HCT116 (cell line): ENCODE data around the gene C1QBP. TPM values are rescaled to one million over a fixed set of nuclear protein-coding genes. Genes with fewer than 3 reads are reported as not detected.

Experiments used
- ATAC-seq: fragments of 200-7000 bp; cut with Tn5 transposase; 2 replicates; pipeline ENCODE4 v1.9.1; 2020; ENCODE audit warnings: mild to moderate bottlenecking, moderate library complexity
- BruUV-seq: library from RNA; stranded (reverse); fragments of 400-500 nt; replicated peaks from 2 replicates; lab custom pipeline; 2021; lab: Mats Ljungman, UMichigan
- CTCF ChIA-PET: fragments of 300-600 bp; sonication (Branson Sonifier 250); formaldehyde crosslinking; loops from one replicate; lab custom pipeline; 2021; ENCODE audit warnings: antibody characterized with exemption; lab: Charles Lee
- POLR2A ChIA-PET: fragments of 300-600, 350-600 bp; sonication (Branson Sonifier 250); formaldehyde crosslinking; loops from one replicate; lab custom pipeline; 2021; ENCODE audit warnings: antibody characterized with exemption; lab: Charles Lee
- RAD21 ChIA-PET, 2 experiments: fragments of 300-600 bp; sonication (Branson Sonifier 250); formaldehyde crosslinking; loops; one replicate each; lab custom pipeline; 2023; ENCODE audit warnings: low total read pairs in 2 of 2; ENCODE audit not compliant: uncharacterized antibody in 2 of 2, unreplicated experiment in 2 of 2, low non-redundant PET in 1 of 2; lab: Charles Lee
- DNase-seq: peaks from one replicate; pipeline ENCODE4 v3.0.0-alpha.2; 2010; ENCODE audit warnings: low read depth, low spot score
- H2AFZ ChIP-seq: fragments of 200-600 bp; shearing (Covaris generic), sonication (generic); 2 replicates; pipeline ENCODE4 v1.6.1; 2017; ENCODE audit warnings: low read depth, mixed run types, mixed read lengths, antibody characterized with exemption, low read length; ENCODE audit not compliant: poor library complexity, severe bottlenecking
- H3K27ac ChIP-seq: 2 replicates; pipeline ENCODE4 v1.5.1; 2012; ENCODE audit warnings: low read depth, low read length
- H3K27me3 ChIP-seq: fragments of 200-600 bp; sonication (generic); 2 replicates; pipeline ENCODE4 v1.6.1; 2016; ENCODE audit warnings: mixed run types, low read length, mixed read lengths; ENCODE audit not compliant: insufficient read depth
- H3K36me3 ChIP-seq, 2 experiments: fragments of 200-500 bp in 1 of 2; fragments of 200-600 bp in 1 of 2; sonication (Bioruptor generic) in 1 of 2; sonication (generic) in 1 of 2; 2 replicates each; pipeline versions ENCODE4 v1.5.1 to v1.6.1; 2014 to 2016; ENCODE audit warnings: low read length in 2 of 2, inconsistent platforms in 1 of 2, mixed read lengths in 1 of 2, mixed run types in 1 of 2; ENCODE audit not compliant: insufficient read depth in 2 of 2, control insufficient read depth in 1 of 2
- H3K4me1 ChIP-seq, 2 experiments: fragments of 200-600 bp in 1 of 2; sonication (generic) in 1 of 2; 2 replicates each; pipeline versions ENCODE4 v1.5.1 to v1.6.1; 2012 to 2017; ENCODE audit warnings: low read length in 2 of 2, inconsistent platforms in 1 of 2, mild to moderate bottlenecking in 1 of 2, mixed read lengths in 1 of 2, mixed run types in 1 of 2, moderate library complexity in 1 of 2; ENCODE audit not compliant: insufficient read depth in 2 of 2, control insufficient read depth in 1 of 2
- H3K4me2 ChIP-seq: fragments of 200-600 bp; sonication (generic); 2 replicates; pipeline ENCODE4 v1.6.1; 2017; ENCODE audit warnings: mixed run types, low read length, mixed read lengths
- H3K4me3 ChIP-seq, 2 experiments: fragments of 200-600 bp in 1 of 2; sonication (generic) in 1 of 2; replicated peaks in 1 of 2; 2 replicates each; pipeline ENCODE4 v1.5.1; 2011 to 2016; ENCODE audit warnings: low read length in 2 of 2, control low read depth in 1 of 2, low read depth in 1 of 2, mild to moderate bottlenecking in 1 of 2, mixed read lengths in 1 of 2, mixed run types in 1 of 2
- H3K79me2 ChIP-seq: fragments of 200-600 bp; sonication (generic); 2 replicates; pipeline ENCODE4 v1.6.1; 2017; ENCODE audit warnings: mild to moderate bottlenecking, mixed run types, low read length, moderate library complexity, mixed read lengths; ENCODE audit not compliant: insufficient read depth
- H3K9ac ChIP-seq: fragments of 200-600 bp; sonication (generic); 2 replicates; pipeline ENCODE4 v1.6.1; 2016; ENCODE audit warnings: low read length, mixed read lengths
- H3K9me2 ChIP-seq: fragments of 200-600 bp; sonication (generic), shearing (Covaris generic); 2 replicates; pipeline ENCODE4 v1.6.1; 2017; ENCODE audit warnings: mixed run types, mild to moderate bottlenecking, moderate library complexity; ENCODE audit not compliant: insufficient read depth
- H3K9me3 ChIP-seq, 2 experiments: fragments of 200-500 bp in 1 of 2; fragments of 200-600 bp in 1 of 2; sonication (Bioruptor generic) in 1 of 2; sonication (generic) in 1 of 2; 2 replicates each; pipeline ENCODE4 v1.6.1; 2014 to 2017; ENCODE audit warnings: low read length in 2 of 2, mixed read lengths in 2 of 2, inconsistent platforms in 1 of 2, low read depth in 1 of 2, mild to moderate bottlenecking in 1 of 2, mixed run types in 1 of 2, moderate library complexity in 1 of 2; ENCODE audit not compliant: control insufficient read depth in 1 of 2, insufficient read depth in 1 of 2
- H4K20me1 ChIP-seq: fragments of 200-600 bp; sonication (generic), shearing (Covaris generic); 2 replicates; pipeline ENCODE4 v1.6.1; 2017; ENCODE audit warnings: mixed run types, mild to moderate bottlenecking, moderate library complexity; ENCODE audit not compliant: insufficient read depth
- CBX3 ChIP-seq: IDR thresholded peaks from 2 replicates; pipeline ENCODE4 v1.6.1; 2012; ENCODE audit warnings: low read depth
- CTCF ChIP-seq, 3 experiments: fragments of 200-600 bp in 1 of 3; sonication (generic) in 1 of 3; IDR thresholded peaks in 2 of 3; conservative IDR thresholded peaks in 1 of 3; 2 replicates each; pipeline ENCODE4 v1.5.1; 2012 to 2017; ENCODE audit warnings: low read depth in 2 of 3, low read length in 2 of 3, antibody characterized with exemption in 1 of 3, borderline replicate concordance in 1 of 3, control low read depth in 1 of 3, mild to moderate bottlenecking in 1 of 3, mixed read lengths in 1 of 3, mixed run types in 1 of 3, moderate library complexity in 1 of 3; ENCODE audit not compliant: insufficient read depth in 1 of 3
- EGR1 ChIP-seq: IDR thresholded peaks from 2 replicates; pipeline ENCODE4 v1.6.1; 2012; ENCODE audit warnings: low read depth
- ELF1 ChIP-seq: IDR thresholded peaks from 2 replicates; pipeline ENCODE4 v1.6.1; 2012; ENCODE audit warnings: low read depth, borderline replicate concordance
- EZH2 ChIP-seq: fragments of 200-600 bp; sonication (generic); IDR thresholded peaks from 2 replicates; pipeline ENCODE4 v1.6.1; 2017; ENCODE audit warnings: antibody characterized with exemption, mixed run types
- EZH2phosphoT487 ChIP-seq: fragments of 200-600 bp; IDR thresholded peaks from 2 replicates; pipeline ENCODE4 v1.6.1; 2018; ENCODE audit warnings: antibody characterized with exemption, borderline replicate concordance
- FOSL1 ChIP-seq: IDR thresholded peaks from 2 replicates; pipeline ENCODE4 v1.6.1; 2012; ENCODE audit warnings: low read depth
- JUND ChIP-seq: IDR thresholded peaks from 2 replicates; pipeline ENCODE4 v1.6.1; 2012
- POLR2A ChIP-seq: IDR thresholded peaks from 2 replicates; pipeline ENCODE4 v1.7.0; 2011; ENCODE audit warnings: borderline replicate concordance; ENCODE audit not compliant: insufficient read depth, insufficient read length; ENCODE audit errors: extremely low read depth
- POLR2AphosphoS5 ChIP-seq: IDR thresholded peaks from 2 replicates; pipeline ENCODE4 v1.6.1; 2011; ENCODE audit warnings: mild to moderate bottlenecking, low read depth, low read length, moderate library complexity
- RAD21 ChIP-seq: IDR thresholded peaks from 2 replicates; pipeline ENCODE4 v1.6.1; 2012; ENCODE audit warnings: low read depth, mild to moderate bottlenecking
- REST ChIP-seq: IDR thresholded peaks from 2 replicates; pipeline ENCODE4 v1.6.1; 2012; ENCODE audit warnings: low read depth
- ZNF274 ChIP-seq: fragments of 200-500 bp; sonication (Bioruptor generic); IDR thresholded peaks from 2 replicates; pipeline ENCODE4 v1.6.1; 2014; ENCODE audit warnings: mild to moderate bottlenecking, low read depth, low read length, inconsistent platforms
- intact Hi-C: fragments of 100-400 bp; cut with micrococcal nuclease; formaldehyde crosslinking; loops from 2 replicates; pipeline ENCODE4 v1.10.0; 2022
- total RNA-seq: library from RNA; stranded (reverse); gene quantifications from one replicate; pipeline ENCODE4 v1.2.1, GENCODE V29; 2021; ENCODE audit not compliant: unreplicated experiment

Gene C1QBP
- total RNA-seq, 1 experiment from 2014 or later = 524 TPM

GRCh38 chr17:5422505-5422904 lies 16.4 kb downstream of the C1QBP start:
- ChIA-PET RAD21 (no interaction called here), POLR2A (interaction anchor here (0.9 to 1.4 kb wide), 2 partner anchors 8 to 9 kb away, joined by 3 to 4 read pairs; no protein-coding TSS in a partner anchor), CTCF (interaction anchor here (2.1 kb wide), 1 partner anchor 16 kb away, joined by 9 read pairs; the partner anchor contains the start of gene C1QBP)
- no TSS peak for BruUV-seq
- Histone ChIP-seq H3K9me3 (no peaks in the 10 kb centered on the region), H3K79me2 (peaks cover 66% of the 10 kb centered on the region), H3K9me2 (no peaks in the 10 kb centered on the region), H2AFZ (no peak overlapping the region), H3K4me1 (peaks cover 19 to 30% of the 10 kb centered on the region in 2 experiments), H3K36me3 (peaks cover 40 to 41% of the 10 kb centered on the region in 2 experiments), H3K4me3 (no peak overlapping the region), H3K9ac (0 out of 2 replicates have a peak overlapping the region, but pooled peaks have one; percentile 5), H4K20me1 (no peaks in the 10 kb centered on the region), H3K27me3 (no peaks in the 10 kb centered on the region), H3K27ac (no peak overlapping the region), H3K4me2 (peak overlapping the region; percentile 34)
- intact Hi-C loops = no loop called here
- DNase-seq (peak; percentile 35), ATAC-seq (no peak; the same call in 1 of the 2 replicates)
- TF ChIP-seq POLR2AphosphoS5 (no peak), FOSL1 (peak; percentile 32; the same call in 1 of the 2 replicates), JUND (0 out of 2 replicates have a peak, but pooled peaks have one; percentile 20)

GRCh38 chr17:5419959-5420653 lies 18.8 kb downstream of the C1QBP start, which contains the start of gene RPAIN:
TSS of gene RPAIN (plus strand) at chr17:5420182. CDS start at chr17:5420211, 29 bp downstream.
- peaks cover 34 to 38% of the 10 kb centered on the region in 2 experiments; a peak in 3 of 4 replicates for H3K36me3 ChIP-seq
- H3K9me3 ChIP-seq = no peaks in the 10 kb centered on the region
- H3K79me2 ChIP-seq = peaks cover 80% of the 10 kb centered on the region
- H3K4me1 ChIP-seq = peaks cover 19 to 30% of the 10 kb centered on the region in 2 experiments
- H3K9ac ChIP-seq = peak within 1 kb of the TSS; percentile 98
- no peaks in the 10 kb centered on the region for H3K27me3 ChIP-seq
- peak within 1 kb of the TSS; percentile 85 to 98 for H3K4me3 ChIP-seq
- H4K20me1 ChIP-seq = no peaks in the 10 kb centered on the region
- CTCF ChIA-PET = interaction anchor here (1.6 kb wide), 1 partner anchor 19 kb away, joined by 12 read pairs; the partner anchor contains the start of gene C1QBP
- TSS peak; percentile 59 for BruUV-seq
- intact Hi-C loops = no loop called here
- H3K4me2 ChIP-seq = peak within 1 kb of the TSS; percentile 96
- H3K27ac ChIP-seq = peak within 1 kb of the TSS; percentile 80
- POLR2A ChIA-PET = interaction anchor here (0.8 to 1.3 kb wide), 10 partner anchors 7 to 228 kb away, joined by 3 to 7 read pairs (median 4); partner anchors contain the start of genes C1QBP, DHX33 and ZNF594
- ATAC-seq (peak; percentile 81), DNase-seq (peak; percentile 81)
- RAD21 ChIA-PET = no interaction called here
- no peak within 1 kb of the TSS for H2AFZ ChIP-seq
- H3K9me2 ChIP-seq = no peaks in the 10 kb centered on the region
- no peak for TF ChIP-seq EGR1
- no peak for TF ChIP-seq ZNF274
- TF ChIP-seq CTCF (IDR thresholded peaks at IDR 0.05 in 2 of 3, conservative IDR thresholded peaks at IDR 0.05 in 1 of 3; ENCODE audit: borderline replicate concordance in 1 of 3, insufficient read depth in 1 of 3, low read depth in 2 of 3, low read length in 2 of 3) = no peak
- no peak for TF ChIP-seq REST
- TF ChIP-seq POLR2A = peak; percentile 86
- TF ChIP-seq EZH2 = no peak
- TF ChIP-seq CBX3 = no peak
- peak; percentile 76 for TF ChIP-seq ELF1
- no peak for TF ChIP-seq FOSL1
- no peak for TF ChIP-seq EZH2phosphoT487
- TF ChIP-seq RAD21 = no peak
